K562 (cell line): Measurements from ENCODE around the gene RRAGB. TPM values are rescaled to one million over a fixed set of nuclear protein-coding genes. Genes with fewer than 3 reads are reported as not detected.

Experiments
- polyA plus RNA-seq, 8 experiments: library from polyadenylated mRNA; depleted of rRNA in 4 of 8; stranded (reverse) in 5 of 8; unstranded in 3 of 8; fragments of >200 nt; fragmentation: Nextera tagmentation in 2 of 8; fragmentation: Illumina TruSeq in 1 of 8; extraction: Ambion mirVana in 2 of 8; extraction: Trizol in 1 of 8; gene quantifications; 2 replicates each; pipeline versions ENCODE4 v1.2.1 to v1.2.3, GENCODE V29; 2011 to 2014; ENCODE audit warnings: inconsistent platforms in 1 of 8, missing spikeins in 1 of 8
- total RNA-seq, 7 experiments: library from RNA; depleted of rRNA in 6 of 7; stranded (reverse); fragments of >200 nt in 6 of 7; fragmentation: Illumina TruSeq in 2 of 7; extraction: Trizol in 2 of 7; gene quantifications; 2 replicates each; pipeline versions ENCODE4 v1.2.1 to v1.2.3, GENCODE V29; 2011 to 2021; ENCODE audit warnings: low replicate concordance in 1 of 7

The RRAGB gene
- total and polyA plus RNA-seq, 9 of the 15 experiments (the other 6 are each of a cell fraction or from before 2014, with no cell fraction given): 5.6 to 15.6 (median 9.1) TPM

Other genes starting within 250 kb of the RRAGB start
- 0.95 and 1.2 TPM in 2 replicates for gene USP51, start 227.9 kb upstream of the RRAGB start, total RNA-seq (2014; rRNA removed)
- gene USP51, start 227.9 kb upstream of the RRAGB start, total RNA-seq (2014; rRNA removed; fragmentation: Illumina TruSeq; extraction: Trizol): 1.3 and 1.6 TPM in 2 replicates
- 3.8 and 3.9 TPM in 2 replicates for gene USP51, start 227.9 kb upstream of the RRAGB start, total RNA-seq (2015; rRNA removed; fragmentation: Illumina TruSeq; extraction: Trizol)
- gene USP51, start 227.9 kb upstream of the RRAGB start, total RNA-seq (2021): 1.8 and 2.0 TPM in 2 replicates
- 3.0 and 3.5 TPM in 2 replicates for gene USP51, start 227.9 kb upstream of the RRAGB start, polyA plus RNA-seq (2011; rRNA removed)
- gene USP51, start 227.9 kb upstream of the RRAGB start, polyA plus RNA-seq (2014; fragmentation: Illumina TruSeq; extraction: Trizol): 1.1 and 1.6 TPM in 2 replicates
- under 1 TPM; 0.59 to 0.96 TPM for gene USP51, start 227.9 kb upstream of the RRAGB start, polyA plus RNA-seq (2014; fragmentation: Nextera tagmentation; extraction: Ambion mirVana)
- gene USP51, start 227.9 kb upstream of the RRAGB start, polyA plus RNA-seq (2014; rRNA removed): 0.77 and 0.93 TPM in 2 replicates
- gene FOXR2, start 94.3 kb upstream of the RRAGB start, total RNA-seq (2014; rRNA removed): 0.29 TPM in 1 of 2 replicates, not detected in the other
- gene FOXR2, start 94.3 kb upstream of the RRAGB start, total RNA-seq (2014; rRNA removed; fragmentation: Illumina TruSeq; extraction: Trizol): 0.13 and 0.25 TPM in 2 replicates
- gene FOXR2, start 94.3 kb upstream of the RRAGB start, total RNA-seq (2015; rRNA removed; fragmentation: Illumina TruSeq; extraction: Trizol): 0.34 and 0.40 TPM in 2 replicates
- gene FOXR2, start 94.3 kb upstream of the RRAGB start, total RNA-seq (2021): 0.11 and 0.20 TPM in 2 replicates
- not detected in 2 replicates for gene FOXR2, start 94.3 kb upstream of the RRAGB start, polyA plus RNA-seq (2011; rRNA removed)
- gene FOXR2, start 94.3 kb upstream of the RRAGB start, polyA plus RNA-seq (2014; fragmentation: Illumina TruSeq; extraction: Trizol): 0.27 and 0.32 TPM in 2 replicates
- under 1 TPM; 0.03 to 0.22 TPM for gene FOXR2, start 94.3 kb upstream of the RRAGB start, polyA plus RNA-seq (2014; fragmentation: Nextera tagmentation; extraction: Ambion mirVana)
- 0.09 and 0.27 TPM in 2 replicates for gene FOXR2, start 94.3 kb upstream of the RRAGB start, polyA plus RNA-seq (2014; rRNA removed)